H1 (cell line): Measurements from ENCODE around the gene SH3RF3.

ENCODE experiments used
- CHD2 ChIP-seq: IDR thresholded peaks from 2 replicates; pipeline ENCODE4 v1.6.1; 2012; ENCODE audit warnings: low read length, improper control_type of control experiment
- CTCF ChIP-seq, 3 experiments: IDR thresholded peaks; 1 replicate in 2 of 3; 2 replicates in 1 of 3; pipeline versions ENCODE4 v1.5.1 to v1.6.1; 2011; ENCODE audit warnings: low read length in 3 of 3, mild to moderate bottlenecking in 3 of 3, inconsistent platforms in 2 of 3, low read depth in 1 of 3, moderate library complexity in 1 of 3; ENCODE audit not compliant: insufficient read depth in 1 of 3; ENCODE audit errors: control extremely low read depth in 1 of 3
- E2F6 ChIP-seq: IDR thresholded peaks from 2 replicates; pipeline ENCODE4 v1.6.1; 2012; ENCODE audit warnings: inconsistent platforms
- EGR1 ChIP-seq: IDR thresholded peaks from 2 replicates; pipeline ENCODE4 v1.6.1; 2011; ENCODE audit warnings: low read depth, low read length, borderline replicate concordance
- EZH2 ChIP-seq: fragments of 200-600 bp; sonication (generic); IDR thresholded peaks from 2 replicates; pipeline ENCODE4 v1.7.1; 2012; ENCODE audit warnings: low read depth, mild to moderate bottlenecking, moderate library complexity, low read length, inconsistent platforms; ENCODE audit not compliant: severe bottlenecking
- MAX ChIP-seq: IDR thresholded peaks from 2 replicates; pipeline ENCODE4 v1.6.1; 2012; ENCODE audit warnings: inconsistent platforms
- POLR2A ChIP-seq, 2 experiments: IDR thresholded peaks; 1 replicate in 1 of 2; 2 replicates in 1 of 2; pipeline ENCODE4 v1.6.1; 2011; ENCODE audit warnings: low read depth in 2 of 2, low read length in 2 of 2, mild to moderate bottlenecking in 2 of 2; ENCODE audit errors: control extremely low read depth in 1 of 2
- POLR2AphosphoS5 ChIP-seq: IDR thresholded peaks from 2 replicates; pipeline ENCODE4 v1.6.1; 2011; ENCODE audit warnings: low read depth, low read length
- SP1 ChIP-seq: IDR thresholded peaks from 2 replicates; pipeline ENCODE4 v1.6.1; 2011; ENCODE audit warnings: low read depth, low read length
- SP2 ChIP-seq: IDR thresholded peaks from 2 replicates; pipeline ENCODE4 v1.6.1; 2012; ENCODE audit warnings: mild to moderate bottlenecking, low read length, inconsistent platforms
- TAF1 ChIP-seq: IDR thresholded peaks from 2 replicates; pipeline ENCODE4 v1.6.1; 2011; ENCODE audit warnings: mild to moderate bottlenecking, low read depth, low read length
- TCF12 ChIP-seq: IDR thresholded peaks from 2 replicates; pipeline ENCODE4 v1.6.1; 2011; ENCODE audit warnings: low read depth, mild to moderate bottlenecking, low read length
- USF2 ChIP-seq: IDR thresholded peaks from 2 replicates; pipeline ENCODE4 v1.6.1; 2011; ENCODE audit warnings: low read length, improper control_type of control experiment

- TF ChIP-seq POLR2AphosphoS5: no peak
- no peak for TF ChIP-seq E2F6
- TF ChIP-seq CTCF (IDR thresholded peaks at IDR 0.05; ENCODE audit: control extremely low read depth in 1 of 3, insufficient read depth in 1 of 3, low read depth in 1 of 3, low read length in 3 of 3): no peak
- no peak for TF ChIP-seq EGR1
- TF ChIP-seq POLR2A (IDR thresholded peaks at IDR 0.05; ENCODE audit: control extremely low read depth in 1 of 2, low read depth in 2 of 2, low read length in 2 of 2): no peak
- no peak for TF ChIP-seq USF2
- TF ChIP-seq SP1: no peak
- TF ChIP-seq SP2: no peak
- no peak for TF ChIP-seq MAX
- TF ChIP-seq TCF12: no peak
- TF ChIP-seq EZH2: no peak
- no peak for TF ChIP-seq TAF1
- no peak for TF ChIP-seq CHD2
Observed at GRCh38 chr2:109349503-109350465, 220.8 kb downstream of the SH3RF3 start.
